ENCODE results near the gene CPNE4. TPM values are rescaled to one million over a fixed set of nuclear protein-coding genes. Genes with fewer than 3 reads are reported as not detected.
A peak's percentile ranks its signal among the peaks of the same experiment; 100 is the strongest.

CPNE4 gene
- total RNA-seq, 2 donors from 2014 or later: 0.17 to 0.65 TPM

DNA sequence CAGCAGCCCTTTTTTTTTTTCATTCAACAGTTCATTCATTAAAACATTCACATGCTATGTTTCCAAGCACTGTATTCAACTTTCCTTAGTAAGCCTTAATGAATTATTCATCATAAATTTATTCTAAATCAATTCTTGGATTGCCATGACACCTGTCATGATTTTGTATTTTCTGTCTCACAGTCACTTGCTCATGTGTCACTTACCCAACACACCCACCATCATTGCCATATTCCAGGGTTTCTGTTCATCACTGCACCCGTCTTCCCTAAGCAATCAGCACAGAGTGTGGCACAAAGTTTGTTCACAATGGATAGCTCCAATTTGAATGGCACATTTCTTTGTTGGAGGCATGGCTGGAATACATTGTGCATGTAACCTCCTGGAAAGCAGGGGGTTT lies 27.2 kb downstream of the CPNE4 start:
- ATAC-seq (replicated peaks in 1 of 2): no peak

DNA sequence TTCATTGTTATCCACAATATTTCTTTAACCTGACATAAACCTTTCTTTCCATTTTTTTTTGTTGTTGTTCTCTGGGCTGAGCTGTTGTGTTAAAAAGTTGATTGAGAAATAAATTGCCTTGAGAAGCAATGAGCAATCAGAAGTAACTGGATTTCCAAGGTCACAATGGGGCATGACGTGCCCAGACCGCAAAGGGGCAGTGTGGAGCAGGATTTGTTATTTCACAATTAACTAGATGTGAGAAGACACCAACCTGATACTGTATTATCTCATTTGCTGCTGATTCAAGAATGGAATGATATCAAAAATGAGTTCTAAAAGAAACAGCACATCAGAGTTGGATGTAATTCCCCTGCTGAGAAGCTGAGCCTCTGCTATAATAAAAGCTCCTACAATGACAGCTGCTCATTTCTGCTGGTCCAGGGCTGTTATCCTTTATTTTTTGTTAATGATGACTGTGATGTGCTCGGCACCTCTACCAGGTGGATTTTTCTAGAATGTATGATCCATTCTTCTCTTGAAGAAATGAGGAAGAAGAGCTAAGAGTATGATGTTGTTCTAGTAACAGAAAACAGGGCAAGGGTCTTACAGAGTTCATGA lies 28.1 kb downstream of the CPNE4 start:
- Mint-ChIP-seq H3K4me1 (ENCODE audit: low read depth) (no peaks in the 10 kb centered on the region), H3K27me3 (ENCODE audit: low read depth) (no peaks in the 10 kb centered on the region), H3K36me3 (ENCODE audit: insufficient read depth in 2 of 2) (no peaks in the 10 kb centered on the region), H3K4me3 (no peak overlapping the region), H3K27ac (no peak overlapping the region), H3K9me3 (no peaks in the 10 kb centered on the region)
- DNase-seq (peak; percentile 1 to 25), ATAC-seq (replicated peaks in 1 of 2) (no peak)

More for the DNA sequence above, 27.2 kb downstream of the CPNE4 start:
- H3K9me3 Mint-ChIP-seq: no peaks in the 10 kb centered on the region
- no peak overlapping the region for H3K27ac Mint-ChIP-seq
- no peaks in the 10 kb centered on the region for H3K4me1 Mint-ChIP-seq (ENCODE audit: low read depth)
- H3K36me3 Mint-ChIP-seq (ENCODE audit: insufficient read depth in 2 of 2): no peaks in the 10 kb centered on the region
- H3K4me3 Mint-ChIP-seq: no peak overlapping the region
- no peak for DNase-seq
- H3K27me3 Mint-ChIP-seq (ENCODE audit: low read depth): no peaks in the 10 kb centered on the region

DNA sequence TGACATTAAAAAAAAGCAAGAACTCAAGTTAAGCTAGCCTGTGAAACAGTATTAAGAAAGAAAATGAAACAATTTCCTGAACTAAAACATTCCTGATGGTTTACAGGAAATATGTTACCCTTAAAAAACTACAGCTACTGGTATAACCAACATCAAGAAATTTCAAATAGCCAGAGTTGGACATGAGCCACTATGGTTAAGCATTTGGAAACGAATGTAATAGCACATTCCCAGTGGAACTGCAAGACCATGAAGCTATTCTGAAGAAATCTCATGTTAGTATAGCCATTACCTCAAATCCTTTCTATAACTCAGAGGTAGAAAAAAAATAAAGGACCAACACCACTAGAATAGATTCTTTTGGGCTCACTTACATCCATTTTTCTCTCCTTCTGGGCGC lies 30.2 kb downstream of the CPNE4 start:
- Mint-ChIP-seq H3K27me3 (ENCODE audit: low read depth) (no peaks in the 10 kb centered on the region), H3K9me3 (no peaks in the 10 kb centered on the region), H3K4me1 (ENCODE audit: low read depth) (no peaks in the 10 kb centered on the region), H3K36me3 (ENCODE audit: insufficient read depth in 2 of 2) (no peaks in the 10 kb centered on the region), H3K4me3 (no peak overlapping the region), H3K27ac (no peak overlapping the region)
- no peak for DNase-seq
- ATAC-seq (replicated peaks in 1 of 2): no peak

DNA sequence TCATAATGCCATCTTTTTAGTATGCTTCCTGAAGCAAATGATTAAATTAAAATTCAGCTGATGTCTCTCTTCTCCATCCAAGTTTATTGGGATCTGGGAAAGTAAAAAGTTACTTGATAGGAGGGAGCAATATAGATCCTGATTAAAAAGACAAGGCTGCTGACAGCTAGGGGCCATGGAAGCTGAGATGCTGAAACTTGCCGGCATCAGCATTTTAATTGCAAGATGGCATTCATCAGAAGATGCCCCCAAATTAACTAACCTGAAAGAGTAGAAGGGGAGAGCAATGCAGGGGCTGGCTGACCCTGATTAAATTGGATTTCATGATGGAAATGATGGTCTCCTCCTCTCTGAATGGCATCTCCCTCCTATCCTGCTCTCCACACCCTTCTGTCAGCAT lies 31.1 kb downstream of the CPNE4 start:
- no peaks in the 10 kb centered on the region for H3K27me3 Mint-ChIP-seq (ENCODE audit: low read depth)
- DNase-seq (no peak), ATAC-seq (replicated peaks in 1 of 2) (no peak)
- no peaks in the 10 kb centered on the region for H3K36me3 Mint-ChIP-seq (ENCODE audit: insufficient read depth in 2 of 2)
- no peaks in the 10 kb centered on the region for H3K9me3 Mint-ChIP-seq
- H3K4me3 Mint-ChIP-seq: no peak overlapping the region
- no peaks in the 10 kb centered on the region for H3K4me1 Mint-ChIP-seq (ENCODE audit: low read depth)
- no peak overlapping the region for H3K27ac Mint-ChIP-seq

DNA sequence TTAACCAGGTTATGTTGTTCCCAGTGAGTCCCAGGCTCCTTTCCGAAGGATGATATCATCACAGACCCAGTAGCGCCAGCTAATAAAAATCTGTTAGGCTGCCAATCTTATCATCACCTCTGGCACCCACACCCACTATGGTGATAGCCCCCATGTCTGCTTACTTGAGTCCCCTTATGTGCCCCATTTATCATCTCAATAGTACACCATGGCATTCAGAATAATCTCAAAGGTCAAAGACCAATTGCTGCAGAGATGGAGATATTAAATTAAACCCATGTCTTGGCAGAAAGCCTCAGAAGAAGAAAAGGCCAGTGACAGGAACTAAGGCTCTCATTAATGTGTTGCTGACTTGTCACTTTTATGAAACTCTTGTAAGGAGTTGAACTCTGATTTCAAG lies 32.8 kb downstream of the CPNE4 start:
- DNase-seq (no peak), ATAC-seq (replicated peaks in 1 of 2) (no peak)
- Mint-ChIP-seq H3K9me3 (no peaks in the 10 kb centered on the region), H3K27ac (no peak overlapping the region), H3K4me3 (no peak overlapping the region), H3K4me1 (ENCODE audit: low read depth) (no peaks in the 10 kb centered on the region), H3K36me3 (ENCODE audit: insufficient read depth in 2 of 2) (no peaks in the 10 kb centered on the region), H3K27me3 (ENCODE audit: low read depth) (no peaks in the 10 kb centered on the region)

GRCh38 chr3:132001036-132001435 lies 33.8 kb downstream of the CPNE4 start:
- no peak overlapping the region for H3K27ac Mint-ChIP-seq
- ATAC-seq (replicated peaks in 1 of 2): no peak
- no peaks in the 10 kb centered on the region for H3K27me3 Mint-ChIP-seq (ENCODE audit: low read depth)

DNA sequence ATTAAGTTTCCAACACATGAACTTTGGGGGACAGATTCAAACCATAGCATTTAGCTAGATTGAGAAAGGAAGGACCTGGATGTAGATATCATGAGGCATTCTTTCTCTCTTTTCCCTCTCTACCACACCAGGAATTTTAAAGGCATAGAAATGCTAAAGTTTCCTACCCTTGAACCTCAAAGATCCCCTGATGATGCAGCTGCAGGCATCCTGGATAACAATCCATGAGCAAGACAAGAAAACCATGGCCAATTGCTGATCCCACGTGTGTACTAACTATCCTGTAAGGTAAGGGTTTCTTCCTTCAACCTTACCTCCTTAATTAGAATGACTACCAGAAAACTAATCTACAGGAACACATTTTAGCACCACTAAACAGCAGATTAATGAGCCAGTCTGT lies 36.8 kb downstream of the CPNE4 start:
- no peak overlapping the region for H3K4me3 Mint-ChIP-seq

More at GRCh38 chr3:132001036-132001435, 33.8 kb downstream of the CPNE4 start:
- H3K4me1 Mint-ChIP-seq (ENCODE audit: low read depth): no peaks in the 10 kb centered on the region
- peaks cover 0 to under 1% of the 10 kb centered on the region in 2 donors for H3K9me3 Mint-ChIP-seq
- no peak for DNase-seq
- no peaks in the 10 kb centered on the region for H3K36me3 Mint-ChIP-seq (ENCODE audit: insufficient read depth in 2 of 2)
- H3K4me3 Mint-ChIP-seq: no peak overlapping the region

DNA sequence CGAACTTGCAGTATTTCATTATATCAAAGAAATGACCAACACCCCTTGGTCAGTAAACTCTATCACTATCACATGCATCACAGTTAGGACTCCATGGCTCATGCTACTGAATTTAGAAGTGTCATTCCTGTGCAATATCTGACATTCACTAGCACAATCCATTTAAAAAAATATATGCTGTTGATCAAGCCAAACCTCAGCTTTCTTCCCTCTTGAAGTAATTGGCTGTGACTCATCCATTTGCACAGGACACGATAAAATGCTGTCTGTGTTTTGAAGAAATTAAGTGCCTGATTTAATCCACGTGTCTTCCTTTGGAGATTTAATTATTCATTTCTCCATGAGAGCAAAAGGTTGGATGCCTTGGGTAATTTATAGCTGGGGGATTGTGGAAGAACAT lies 38.9 kb downstream of the CPNE4 start:
- Mint-ChIP-seq H3K27me3 (ENCODE audit: low read depth) (peaks cover 6% of the 10 kb centered on the region), H3K36me3 (ENCODE audit: insufficient read depth in 2 of 2) (peaks cover 2 to 5% of the 10 kb centered on the region in 2 donors), H3K27ac (no peak overlapping the region), H3K4me3 (no peak overlapping the region), H3K4me1 (ENCODE audit: low read depth) (no peaks in the 10 kb centered on the region), H3K9me3 (peaks cover 0 to 10% of the 10 kb centered on the region in 2 donors)
- ATAC-seq (replicated peaks in 1 of 2): no peak
- no peak for DNase-seq

More for the DNA sequence above, 36.8 kb downstream of the CPNE4 start:
- H3K36me3 Mint-ChIP-seq (ENCODE audit: insufficient read depth in 2 of 2): no peaks in the 10 kb centered on the region
- peaks cover 0 to 2% of the 10 kb centered on the region in 2 donors for H3K9me3 Mint-ChIP-seq
- ATAC-seq (replicated peaks in 1 of 2) (no peak), DNase-seq (no peak)
- H3K27ac Mint-ChIP-seq: no peak overlapping the region
- no peaks in the 10 kb centered on the region for H3K27me3 Mint-ChIP-seq (ENCODE audit: low read depth)
- H3K4me1 Mint-ChIP-seq (ENCODE audit: low read depth): no peaks in the 10 kb centered on the region

- Mint-ChIP-seq H3K27me3 (ENCODE audit: low read depth) (peaks cover 9% of the 10 kb centered on the region), H3K27ac (no peak overlapping the region), H3K9me3 (peaks cover 2 to 12% of the 10 kb centered on the region in 2 donors), H3K36me3 (ENCODE audit: insufficient read depth in 2 of 2) (peaks cover 2 to 5% of the 10 kb centered on the region in 2 donors), H3K4me3 (no peak overlapping the region), H3K4me1 (ENCODE audit: low read depth) (no peaks in the 10 kb centered on the region)
- no peak for ATAC-seq (replicated peaks in 1 of 2)
- DNase-seq: no peak
These were observed 45.5 kb downstream of the CPNE4 start for GRCh38 chr3:131989318-131989717.

DNA sequence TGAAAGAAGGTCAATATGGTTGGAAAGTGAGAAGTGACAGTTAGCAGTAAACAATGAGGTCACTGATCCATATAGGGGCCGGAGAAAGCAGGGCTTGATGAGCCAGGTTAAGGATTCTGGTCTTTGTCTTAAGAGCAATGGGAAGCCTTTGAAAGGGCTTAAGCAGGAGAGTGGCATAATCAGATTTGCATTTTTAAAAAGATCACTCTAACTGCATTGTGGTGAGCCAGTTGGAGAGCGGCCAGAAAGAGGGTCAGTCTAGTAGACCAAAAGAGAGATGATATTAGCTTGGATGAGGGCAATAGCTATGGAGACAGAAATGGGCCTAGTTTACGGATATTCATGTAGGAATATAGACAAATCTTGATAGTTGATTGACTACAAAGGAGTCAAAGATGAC lies 46.6 kb downstream of the CPNE4 start:
- no peak overlapping the region for H3K4me3 Mint-ChIP-seq
- peaks cover 2 to 5% of the 10 kb centered on the region in 2 donors for H3K36me3 Mint-ChIP-seq (ENCODE audit: insufficient read depth in 2 of 2)
- ATAC-seq (replicated peaks in 1 of 2): no peak

GRCh38 chr3:131983689-131984088 lies 51.1 kb downstream of the CPNE4 start:
- ATAC-seq (replicated peaks in 1 of 2) (no peak), DNase-seq (no peak)
- Mint-ChIP-seq H3K4me3 (no peak overlapping the region), H3K9me3 (peaks cover 3 to 9% of the 10 kb centered on the region in 2 donors), H3K27ac (no peak overlapping the region), H3K27me3 (ENCODE audit: low read depth) (peaks cover 7% of the 10 kb centered on the region), H3K36me3 (ENCODE audit: insufficient read depth in 2 of 2) (peaks cover 0 to 4% of the 10 kb centered on the region in 2 donors), H3K4me1 (ENCODE audit: low read depth) (no peaks in the 10 kb centered on the region)

More for the DNA sequence above, 46.6 kb downstream of the CPNE4 start:
- Mint-ChIP-seq H3K27me3 (ENCODE audit: low read depth) (peaks cover 9% of the 10 kb centered on the region), H3K4me1 (ENCODE audit: low read depth) (no peaks in the 10 kb centered on the region), H3K9me3 (peaks cover 2 to 12% of the 10 kb centered on the region in 2 donors), H3K27ac (no peak overlapping the region)
- DNase-seq: no peak

DNA sequence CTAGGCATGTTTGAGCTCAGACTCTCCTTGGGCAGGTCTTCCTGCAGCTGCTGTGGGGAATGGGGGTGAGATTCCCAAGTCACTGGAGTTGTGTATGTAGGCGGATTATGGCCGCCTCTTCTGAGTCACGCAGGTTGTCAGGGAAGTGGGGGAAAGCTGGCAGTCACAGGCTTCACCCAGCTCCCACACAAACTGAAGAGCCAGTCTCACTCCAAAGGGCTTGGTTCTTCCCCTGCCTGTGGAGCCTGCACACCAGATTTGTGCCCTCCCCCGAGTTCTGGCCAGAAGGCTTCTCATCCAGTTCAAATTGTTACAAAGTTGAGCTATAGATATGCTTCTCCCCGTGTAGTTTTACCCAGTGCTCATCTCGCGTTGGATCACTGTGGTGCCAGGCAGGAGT lies 53.5 kb downstream of the CPNE4 start:
- Mint-ChIP-seq H3K27me3 (ENCODE audit: low read depth) (peaks cover 7% of the 10 kb centered on the region), H3K4me3 (no peak overlapping the region), H3K36me3 (ENCODE audit: insufficient read depth in 2 of 2) (peaks cover 0 to 4% of the 10 kb centered on the region in 2 donors), H3K9me3 (peaks cover 2 to 10% of the 10 kb centered on the region in 2 donors), H3K27ac (no peak overlapping the region), H3K4me1 (ENCODE audit: low read depth) (no peaks in the 10 kb centered on the region)
- ATAC-seq (replicated peaks in 1 of 2) (no peak), DNase-seq (no peak)

GRCh38 chr3:131976448-131976847 lies 58.4 kb downstream of the CPNE4 start:
- Mint-ChIP-seq H3K9me3 (peaks cover 2 to 10% of the 10 kb centered on the region in 2 donors), H3K27me3 (ENCODE audit: low read depth) (peaks cover 2% of the 10 kb centered on the region), H3K4me1 (ENCODE audit: low read depth) (no peaks in the 10 kb centered on the region), H3K4me3 (no peak overlapping the region), H3K27ac (no peak overlapping the region), H3K36me3 (ENCODE audit: insufficient read depth in 2 of 2) (peaks cover 0 to 4% of the 10 kb centered on the region in 2 donors)
- ATAC-seq (replicated peaks in 1 of 2) (no peak), DNase-seq (no peak)

DNA sequence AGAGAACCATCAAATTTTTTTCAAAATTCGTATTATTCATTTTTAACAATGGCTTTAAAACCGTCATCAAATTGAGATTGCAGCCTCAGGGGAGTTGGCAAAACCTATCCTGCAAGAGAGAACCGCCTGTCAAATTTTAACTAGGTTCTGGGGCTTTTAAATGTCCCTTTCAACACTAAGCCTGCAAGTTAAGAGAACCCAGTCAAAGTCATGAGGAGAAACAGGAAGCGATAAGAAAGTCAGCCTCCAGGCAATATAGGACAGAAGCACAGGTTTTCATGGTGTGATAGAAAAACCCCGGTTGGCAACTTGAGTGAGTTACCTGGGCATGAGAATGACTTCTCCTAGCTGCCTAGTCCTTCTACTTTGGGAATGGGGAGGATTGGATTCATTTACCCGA lies 59.8 kb downstream of the CPNE4 start:
- Mint-ChIP-seq H3K9me3 (peaks cover 2 to 7% of the 10 kb centered on the region in 2 donors), H3K27ac (no peak overlapping the region), H3K36me3 (ENCODE audit: insufficient read depth in 2 of 2) (no peaks in the 10 kb centered on the region), H3K4me1 (ENCODE audit: low read depth) (no peaks in the 10 kb centered on the region), H3K27me3 (ENCODE audit: low read depth) (no peaks in the 10 kb centered on the region), H3K4me3 (no peak overlapping the region)
- DNase-seq (no peak), ATAC-seq (replicated peaks in 1 of 2) (no peak)
